HFFc6 (cell line): ENCODE data around the gene POLR2M. TPM values are rescaled to one million over a fixed set of nuclear protein-coding genes. Genes with fewer than 3 reads are reported as not detected.

Source experiments
- DNase-seq: peaks from one replicate; pipeline ENCODE4 v3.0.0-alpha.2; 2018
- H3K27ac Mint-ChIP-seq: 2 replicates; pipeline ENCODE4 v1.8.0; 2020; ENCODE audit warnings: mild to moderate bottlenecking, mixed read lengths
- H3K27me3 Mint-ChIP-seq: 2 replicates; pipeline ENCODE4 v1.8.0; 2021; ENCODE audit warnings: mild to moderate bottlenecking, moderate library complexity, mixed read lengths; ENCODE audit not compliant: insufficient read depth
- H3K36me3 Mint-ChIP-seq: 2 replicates; pipeline ENCODE4 v1.8.0; 2021; ENCODE audit warnings: low read depth, mixed read lengths
- H3K4me1 Mint-ChIP-seq: 2 replicates; pipeline ENCODE4 v1.8.0; 2020; ENCODE audit warnings: low read depth, mixed read lengths
- H3K4me3 Mint-ChIP-seq: 2 replicates; pipeline ENCODE4 v1.8.0; 2020; ENCODE audit warnings: mild to moderate bottlenecking, moderate library complexity, mixed read lengths
- H3K9me3 Mint-ChIP-seq: 2 replicates; pipeline ENCODE4 v1.8.0; 2020; ENCODE audit warnings: mild to moderate bottlenecking, mixed read lengths
- total RNA-seq, 6 experiments: library from RNA; stranded (reverse); fragmentation: NEBNext Ultra II Directional; extraction: Animal tissue kit (Norgen Biotek cat#: 25700); gene quantifications; 2 replicates in 1 of 6; 3 replicates in 5 of 6; pipeline ENCODE4 v1.2.3, GENCODE V29; 2021
- TF ChIP-seq, protein P1 (sequence below): fragments of 200-600 bp; sonication (generic); IDR thresholded peaks from 2 replicates; pipeline ENCODE4 v1.5.0; 2021; ENCODE audit warnings: antibody characterized with exemption, mild to moderate bottlenecking

POLR2M gene
- total RNA-seq, 6 experiments from 2014 or later = 66.5 to 77.7 (median 72.1) TPM

DNA sequence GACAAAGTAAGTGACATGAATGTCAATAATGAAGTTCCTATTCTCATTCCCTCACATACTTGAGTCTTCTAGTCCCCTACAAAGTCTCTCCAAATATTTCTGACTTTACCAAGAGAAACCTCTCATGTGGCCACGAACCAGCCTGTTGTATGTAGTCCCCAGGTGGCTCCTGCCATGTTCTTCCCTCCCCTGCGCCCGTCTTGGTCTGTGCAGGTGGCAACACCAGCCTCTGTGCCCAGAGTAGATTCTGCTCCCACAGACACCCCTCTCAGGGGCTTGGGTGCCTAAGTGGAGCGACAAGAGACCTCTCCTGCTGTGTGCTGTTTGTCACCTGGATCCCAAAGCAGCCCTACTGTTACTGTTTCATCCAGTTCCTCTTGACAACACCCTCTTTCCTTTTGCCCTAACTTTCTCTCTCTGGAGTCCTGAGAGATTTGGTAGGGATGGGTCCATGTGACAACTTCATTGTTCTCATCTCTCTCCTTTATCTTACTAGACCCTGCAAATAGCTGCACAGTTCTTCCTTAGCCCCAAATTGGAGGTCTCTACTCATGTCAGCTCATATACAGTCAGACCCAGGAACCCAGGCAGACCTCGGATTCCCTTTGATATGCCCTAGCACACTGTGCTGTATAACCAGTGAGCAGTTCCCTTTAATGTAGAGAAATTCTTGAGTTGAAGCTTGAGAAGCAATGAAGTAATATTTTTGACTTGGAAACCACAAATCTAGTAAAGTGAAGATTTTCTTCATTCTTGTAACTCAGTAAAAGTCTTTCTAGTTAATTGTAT lies 56.9 kb downstream of the POLR2M start:
- H3K4me1 Mint-ChIP-seq = peaks cover 16% of the 10 kb centered on the region; the same call in 1 of the 2 replicates
- H3K27ac Mint-ChIP-seq = no peak overlapping the region
- TF ChIP-seq, protein P1, sequence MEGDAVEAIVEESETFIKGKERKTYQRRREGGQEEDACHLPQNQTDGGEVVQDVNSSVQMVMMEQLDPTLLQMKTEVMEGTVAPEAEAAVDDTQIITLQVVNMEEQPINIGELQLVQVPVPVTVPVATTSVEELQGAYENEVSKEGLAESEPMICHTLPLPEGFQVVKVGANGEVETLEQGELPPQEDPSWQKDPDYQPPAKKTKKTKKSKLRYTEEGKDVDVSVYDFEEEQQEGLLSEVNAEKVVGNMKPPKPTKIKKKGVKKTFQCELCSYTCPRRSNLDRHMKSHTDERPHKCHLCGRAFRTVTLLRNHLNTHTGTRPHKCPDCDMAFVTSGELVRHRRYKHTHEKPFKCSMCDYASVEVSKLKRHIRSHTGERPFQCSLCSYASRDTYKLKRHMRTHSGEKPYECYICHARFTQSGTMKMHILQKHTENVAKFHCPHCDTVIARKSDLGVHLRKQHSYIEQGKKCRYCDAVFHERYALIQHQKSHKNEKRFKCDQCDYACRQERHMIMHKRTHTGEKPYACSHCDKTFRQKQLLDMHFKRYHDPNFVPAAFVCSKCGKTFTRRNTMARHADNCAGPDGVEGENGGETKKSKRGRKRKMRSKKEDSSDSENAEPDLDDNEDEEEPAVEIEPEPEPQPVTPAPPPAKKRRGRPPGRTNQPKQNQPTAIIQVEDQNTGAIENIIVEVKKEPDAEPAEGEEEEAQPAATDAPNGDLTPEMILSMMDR = no peak
- no peaks in the 10 kb centered on the region for H3K9me3 Mint-ChIP-seq
- H3K27me3 Mint-ChIP-seq = peaks cover 2% of the 10 kb centered on the region
- H3K36me3 Mint-ChIP-seq = no peaks in the 10 kb centered on the region
- DNase-seq = no peak
- H3K4me3 Mint-ChIP-seq = no peak overlapping the region

Other genes starting within 250 kb of the POLR2M start
- under 1 TPM in 1 of 6 experiments, not detected in 5; 0.12 TPM for gene MYZAP, start 114.8 kb upstream of the POLR2M start, total RNA-seq